ENCODE data around the gene LDLRAD3.

The LDLRAD3 gene

GRCh38 chr11:35927104-35927503 is 16.8 kb upstream of the LDLRAD3 start:
- no peak for TF ChIP-seq FOXM1 (IDR thresholded peaks at IDR 0.05; ENCODE audit: borderline replicate concordance)
- no peak for TF ChIP-seq BHLHE40 (IDR thresholded peaks at IDR 0.05; ENCODE audit: borderline replicate concordance)
- TF ChIP-seq FOXK2 (IDR thresholded peaks at IDR 0.05) = no peak
- TF ChIP-seq LEF1 (IDR thresholded peaks at IDR 0.05; ENCODE audit: borderline replicate concordance) = no peak
- TF ChIP-seq SP1 (IDR thresholded peaks at IDR 0.05) = no peak
- no peak for TF ChIP-seq ELF4 (IDR thresholded peaks at IDR 0.05)
- TF ChIP-seq, protein P1, sequence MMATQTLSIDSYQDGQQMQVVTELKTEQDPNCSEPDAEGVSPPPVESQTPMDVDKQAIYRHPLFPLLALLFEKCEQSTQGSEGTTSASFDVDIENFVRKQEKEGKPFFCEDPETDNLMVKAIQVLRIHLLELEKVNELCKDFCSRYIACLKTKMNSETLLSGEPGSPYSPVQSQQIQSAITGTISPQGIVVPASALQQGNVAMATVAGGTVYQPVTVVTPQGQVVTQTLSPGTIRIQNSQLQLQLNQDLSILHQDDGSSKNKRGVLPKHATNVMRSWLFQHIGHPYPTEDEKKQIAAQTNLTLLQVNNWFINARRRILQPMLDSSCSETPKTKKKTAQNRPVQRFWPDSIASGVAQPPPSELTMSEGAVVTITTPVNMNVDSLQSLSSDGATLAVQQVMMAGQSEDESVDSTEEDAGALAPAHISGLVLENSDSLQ (IDR thresholded peaks at IDR 0.05) = no peak
- no peak for TF ChIP-seq TARDBP (IDR thresholded peaks at IDR 0.05)
- TF ChIP-seq ZNF384 (IDR thresholded peaks at IDR 0.05) = no peak
- TF ChIP-seq CTBP1 (IDR thresholded peaks at IDR 0.05; ENCODE audit: borderline replicate concordance) = no peak
- no peak for TF ChIP-seq ARNT (IDR thresholded peaks at IDR 0.05)
- no peak for TF ChIP-seq FOXA1 (IDR thresholded peaks at IDR 0.05)
- TF ChIP-seq SUZ12 (IDR thresholded peaks at IDR 0.05) = no peak
- CTCF ChIA-PET = no interaction called here
- POLR2A ChIA-PET = no interaction called here
- DNase-seq (ENCODE audit: extremely low spot score) = no peak

DNA sequence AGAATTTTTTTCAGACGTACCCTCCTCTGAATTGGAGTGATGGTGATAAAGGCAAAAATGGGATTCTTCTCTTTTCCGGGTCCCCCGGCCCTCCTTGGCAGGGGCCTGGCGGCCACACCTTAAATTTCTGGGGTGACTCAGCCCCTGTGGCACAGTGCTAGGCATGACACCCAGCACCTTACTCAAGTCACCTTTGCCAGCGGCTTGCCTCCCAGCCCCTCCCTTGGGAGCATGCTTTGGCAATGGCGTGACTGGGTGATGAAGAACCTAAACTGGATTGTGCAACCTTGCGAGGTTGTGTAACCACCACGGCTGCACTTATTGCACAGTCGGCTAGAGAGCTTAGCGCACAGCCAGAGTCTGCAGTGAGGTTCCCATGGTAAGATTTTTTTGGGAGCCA is 16.2 kb upstream of the LDLRAD3 start:
- ChIA-PET CTCF (no interaction called here), POLR2A (no interaction called here)
- DNase-seq (ENCODE audit: extremely low spot score) = no peak
- TF ChIP-seq ELF4 (IDR thresholded peaks at IDR 0.05) = no peak

GRCh38 chr11:35928688-35929395 is 15.0 kb upstream of the LDLRAD3 start:
- POLR2A ChIA-PET = no interaction called here
- CTCF ChIA-PET = interaction anchor here (0.7 kb wide), 1 partner anchor 295 kb away, joined by 3 read pairs; no protein-coding TSS in a partner anchor
- TF ChIP-seq BHLHE40 (IDR thresholded peaks at IDR 0.05; ENCODE audit: borderline replicate concordance) (no peak), FOXK2 (IDR thresholded peaks at IDR 0.05) (no peak), ZNF384 (IDR thresholded peaks at IDR 0.05) (no peak), SUZ12 (IDR thresholded peaks at IDR 0.05) (no peak), FOXM1 (IDR thresholded peaks at IDR 0.05; ENCODE audit: borderline replicate concordance) (no peak), ARNT (IDR thresholded peaks at IDR 0.05) (no peak), NFRKB (IDR thresholded peaks at IDR 0.05) (no peak), LEF1 (IDR thresholded peaks at IDR 0.05; ENCODE audit: borderline replicate concordance) (no peak), HDGF (IDR thresholded peaks at IDR 0.05; ENCODE audit: borderline replicate concordance) (no peak)
- TF ChIP-seq, protein P1 (IDR thresholded peaks at IDR 0.05) = no peak

DNA sequence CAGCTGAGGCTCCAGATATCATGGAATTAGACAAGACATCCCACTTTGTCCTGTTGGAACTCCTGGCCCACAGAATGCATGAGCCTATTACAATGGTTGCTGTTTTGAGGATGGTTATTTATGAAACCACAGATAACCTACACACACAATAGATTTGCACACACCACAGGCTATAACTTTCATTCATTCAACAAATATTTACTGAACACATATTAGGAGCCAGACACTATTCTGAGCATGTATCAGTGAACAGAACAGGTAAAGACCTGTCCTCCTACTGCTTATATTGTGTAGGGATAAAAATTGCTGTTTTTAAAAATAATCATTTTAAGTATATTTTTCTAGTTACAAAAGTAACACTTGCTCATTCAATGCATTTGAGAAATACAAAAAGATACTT is 13.4 kb upstream of the LDLRAD3 start:
- TF ChIP-seq BHLHE40 (IDR thresholded peaks at IDR 0.05; ENCODE audit: borderline replicate concordance) (no peak), FOXM1 (IDR thresholded peaks at IDR 0.05; ENCODE audit: borderline replicate concordance) (no peak), FOXA1 (IDR thresholded peaks at IDR 0.05) (no peak), HDGF (IDR thresholded peaks at IDR 0.05; ENCODE audit: borderline replicate concordance) (no peak), L3MBTL2 (conservative IDR thresholded peaks at IDR 0.05) (no peak), NFRKB (IDR thresholded peaks at IDR 0.05) (no peak), ZNF384 (IDR thresholded peaks at IDR 0.05) (no peak), SUZ12 (IDR thresholded peaks at IDR 0.05) (no peak), ARNT (IDR thresholded peaks at IDR 0.05) (no peak), CTBP1 (IDR thresholded peaks at IDR 0.05; ENCODE audit: borderline replicate concordance) (no peak), FOXK2 (IDR thresholded peaks at IDR 0.05) (no peak), LEF1 (IDR thresholded peaks at IDR 0.05; ENCODE audit: borderline replicate concordance) (no peak), SP1 (IDR thresholded peaks at IDR 0.05) (no peak), ELF4 (IDR thresholded peaks at IDR 0.05) (no peak)
- TF ChIP-seq, protein P1 (IDR thresholded peaks at IDR 0.05) = no peak
- DNase-seq (ENCODE audit: extremely low spot score) = no peak
- ChIA-PET POLR2A (no interaction called here), CTCF (no interaction called here)

More at GRCh38 chr11:35928688-35929395, 15.0 kb upstream of the LDLRAD3 start:
- no peak for DNase-seq (ENCODE audit: extremely low spot score)

- POLR2A ChIA-PET = no interaction called here
- CTCF ChIA-PET = no interaction called here
- TF ChIP-seq HDGF (IDR thresholded peaks at IDR 0.05; ENCODE audit: borderline replicate concordance) (no peak), TARDBP (IDR thresholded peaks at IDR 0.05) (no peak), ELF4 (IDR thresholded peaks at IDR 0.05) (no peak), FOXM1 (IDR thresholded peaks at IDR 0.05; ENCODE audit: borderline replicate concordance) (no peak), NFRKB (IDR thresholded peaks at IDR 0.05) (no peak), FOXK2 (IDR thresholded peaks at IDR 0.05) (no peak), LEF1 (IDR thresholded peaks at IDR 0.05; ENCODE audit: borderline replicate concordance) (no peak), CTBP1 (IDR thresholded peaks at IDR 0.05; ENCODE audit: borderline replicate concordance) (no peak)
- DNase-seq (ENCODE audit: extremely low spot score) = no peak
Measured at GRCh38 chr11:35932121-35932520, 11.7 kb upstream of the LDLRAD3 start.

GRCh38 chr11:35932681-35933319 is 11.1 kb upstream of the LDLRAD3 start:
- no peak for DNase-seq (ENCODE audit: extremely low spot score)
- TF ChIP-seq ARNT (IDR thresholded peaks at IDR 0.05) (no peak), L3MBTL2 (conservative IDR thresholded peaks at IDR 0.05) (no peak), SP1 (IDR thresholded peaks at IDR 0.05) (no peak), HDGF (IDR thresholded peaks at IDR 0.05; ENCODE audit: borderline replicate concordance) (no peak), NFRKB (IDR thresholded peaks at IDR 0.05) (no peak), ZNF384 (IDR thresholded peaks at IDR 0.05) (no peak), SUZ12 (IDR thresholded peaks at IDR 0.05) (no peak), TARDBP (IDR thresholded peaks at IDR 0.05) (no peak), ELF4 (IDR thresholded peaks at IDR 0.05) (no peak), FOXK2 (IDR thresholded peaks at IDR 0.05) (no peak), FOXA1 (IDR thresholded peaks at IDR 0.05) (no peak), CTBP1 (IDR thresholded peaks at IDR 0.05; ENCODE audit: borderline replicate concordance) (no peak), FOXM1 (IDR thresholded peaks at IDR 0.05; ENCODE audit: borderline replicate concordance) (no peak), BHLHE40 (IDR thresholded peaks at IDR 0.05; ENCODE audit: borderline replicate concordance) (no peak), LEF1 (IDR thresholded peaks at IDR 0.05; ENCODE audit: borderline replicate concordance) (no peak)
- TF ChIP-seq, protein P1 (IDR thresholded peaks at IDR 0.05) = no peak
- ChIA-PET CTCF (no interaction called here), POLR2A (no interaction called here)

All from HEK293T (cell line).